C4-2B (cell line): ENCODE results near the gene TRAPPC4.

Source experiments
- ZFX ChIP-seq: fragments of 450-650 bp; IDR thresholded peaks from 2 replicates; pipeline ENCODE4 v1.6.1; 2017
- TF ChIP-seq, protein P1 (sequence below): fragments of 450-650 bp; conservative IDR thresholded peaks from 2 replicates; pipeline ENCODE4 v1.5.1; 2017; ENCODE audit warnings: mild to moderate bottlenecking

DNA sequence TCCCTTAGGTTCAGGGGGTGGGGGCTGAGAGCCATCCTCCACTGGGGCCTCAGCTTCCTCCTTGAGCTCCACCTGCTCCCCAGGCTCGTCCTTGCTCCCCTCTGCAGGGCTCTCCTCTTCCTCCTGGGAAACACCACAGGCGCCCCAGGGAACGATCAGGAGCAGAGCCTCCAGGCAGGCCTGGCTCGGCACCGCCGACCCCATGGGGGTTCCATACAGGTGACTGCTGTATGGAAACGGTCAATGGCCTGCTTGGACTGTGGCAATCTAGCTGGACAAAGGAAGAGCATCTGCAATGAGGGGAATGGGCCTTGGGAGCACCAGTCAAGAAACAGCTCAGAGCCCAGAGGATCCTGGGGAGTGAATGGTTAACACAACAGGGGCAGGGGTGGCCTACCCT is 30.5 kb downstream of the TRAPPC4 start:
- TF ChIP-seq, protein P1, sequence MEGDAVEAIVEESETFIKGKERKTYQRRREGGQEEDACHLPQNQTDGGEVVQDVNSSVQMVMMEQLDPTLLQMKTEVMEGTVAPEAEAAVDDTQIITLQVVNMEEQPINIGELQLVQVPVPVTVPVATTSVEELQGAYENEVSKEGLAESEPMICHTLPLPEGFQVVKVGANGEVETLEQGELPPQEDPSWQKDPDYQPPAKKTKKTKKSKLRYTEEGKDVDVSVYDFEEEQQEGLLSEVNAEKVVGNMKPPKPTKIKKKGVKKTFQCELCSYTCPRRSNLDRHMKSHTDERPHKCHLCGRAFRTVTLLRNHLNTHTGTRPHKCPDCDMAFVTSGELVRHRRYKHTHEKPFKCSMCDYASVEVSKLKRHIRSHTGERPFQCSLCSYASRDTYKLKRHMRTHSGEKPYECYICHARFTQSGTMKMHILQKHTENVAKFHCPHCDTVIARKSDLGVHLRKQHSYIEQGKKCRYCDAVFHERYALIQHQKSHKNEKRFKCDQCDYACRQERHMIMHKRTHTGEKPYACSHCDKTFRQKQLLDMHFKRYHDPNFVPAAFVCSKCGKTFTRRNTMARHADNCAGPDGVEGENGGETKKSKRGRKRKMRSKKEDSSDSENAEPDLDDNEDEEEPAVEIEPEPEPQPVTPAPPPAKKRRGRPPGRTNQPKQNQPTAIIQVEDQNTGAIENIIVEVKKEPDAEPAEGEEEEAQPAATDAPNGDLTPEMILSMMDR, result no peak
- TF ChIP-seq ZFX, result no peak
